ENCODE results near the gene PRRT4.

The PRRT4 gene

GRCh38 chr7:128391805-128392204 lies 30.3 kb upstream of the PRRT4 start:
- TF ChIP-seq OSR1 (CRISPR knock-in tag; IDR thresholded peaks at IDR 0.05) = no peak
- TF ChIP-seq GLIS3 (CRISPR knock-in tag; IDR thresholded peaks at IDR 0.05) = no peak
- TF ChIP-seq TCF4 (CRISPR knock-in tag; IDR thresholded peaks at IDR 0.05; ENCODE audit: borderline replicate concordance) = no peak
- no peak for TF ChIP-seq CSRNP3 (CRISPR knock-in tag; IDR thresholded peaks at IDR 0.05)
- no peak for TF ChIP-seq ZNF8 (CRISPR knock-in tag; IDR thresholded peaks at IDR 0.05)
- TF ChIP-seq BACH2 (CRISPR knock-in tag; IDR thresholded peaks at IDR 0.05; ENCODE audit: borderline replicate concordance) = no peak
- no peak for ATAC-seq

GRCh38 chr7:128390871-128391565 lies 29.5 kb upstream of the PRRT4 start:
- no peak for ATAC-seq
- TF ChIP-seq POU6F1 (CRISPR knock-in tag; IDR thresholded peaks at IDR 0.05; ENCODE audit: borderline replicate concordance, low read depth) = no peak
- no peak for TF ChIP-seq ZC3H10 (CRISPR knock-in tag; IDR thresholded peaks at IDR 0.05)
- TF ChIP-seq ZFP3 (CRISPR knock-in tag; IDR thresholded peaks at IDR 0.05) = no peak
- no peak for TF ChIP-seq PATZ1 (CRISPR knock-in tag; IDR thresholded peaks at IDR 0.05; ENCODE audit: borderline replicate concordance)
- no peak for TF ChIP-seq TSHZ2 (CRISPR knock-in tag; IDR thresholded peaks at IDR 0.05)
- TF ChIP-seq CREB5 (CRISPR knock-in tag; IDR thresholded peaks at IDR 0.05; ENCODE audit: low read depth) = no peak
- no peak for TF ChIP-seq CSRNP3 (CRISPR knock-in tag; IDR thresholded peaks at IDR 0.05)
- no peak for TF ChIP-seq ZNF8 (CRISPR knock-in tag; IDR thresholded peaks at IDR 0.05)
- TF ChIP-seq GLIS3 (CRISPR knock-in tag; IDR thresholded peaks at IDR 0.05) = no peak
- no peak for TF ChIP-seq TCF4 (CRISPR knock-in tag; IDR thresholded peaks at IDR 0.05; ENCODE audit: borderline replicate concordance)
- no peak for TF ChIP-seq ARNTL (CRISPR knock-in tag; IDR thresholded peaks at IDR 0.05; ENCODE audit: borderline replicate concordance, low read depth)

GRCh38 chr7:128389618-128390329 lies 28.3 kb upstream of the PRRT4 start:
- TF ChIP-seq ZFP3 (CRISPR knock-in tag; IDR thresholded peaks at IDR 0.05) = no peak
- TF ChIP-seq CSDC2 (CRISPR knock-in tag; IDR thresholded peaks at IDR 0.05) = no peak
- no peak for TF ChIP-seq RARB (CRISPR knock-in tag; IDR thresholded peaks at IDR 0.05)
- no peak for TF ChIP-seq GLIS3 (CRISPR knock-in tag; IDR thresholded peaks at IDR 0.05)
- TF ChIP-seq TCF4 (CRISPR knock-in tag; IDR thresholded peaks at IDR 0.05; ENCODE audit: borderline replicate concordance) = no peak
- TF ChIP-seq TOX (CRISPR knock-in tag; IDR thresholded peaks at IDR 0.05; ENCODE audit: borderline replicate concordance) = no peak
- no peak for TF ChIP-seq ZNF565 (CRISPR knock-in tag; conservative IDR thresholded peaks at IDR 0.05; ENCODE audit: low read depth)
- TF ChIP-seq ISL1 (CRISPR knock-in tag; IDR thresholded peaks at IDR 0.05) = no peak
- ATAC-seq = no peak; the same call in 2 of the 3 replicates

Data from SK-N-SH treated with all-trans-retinoic acid at 6 μM for 48 hours (cell line).